K562 (cell line): ENCODE results near the gene GEMIN5. TPM values are rescaled to one million over a fixed set of nuclear protein-coding genes. Genes with fewer than 3 reads are reported as not detected.

Source experiments
- ATF3 ChIP-seq, 2 experiments: fragments of 450-650 bp in 1 of 2; sonication (generic) in 1 of 2; formaldehyde crosslinking in 1 of 2; IDR thresholded peaks in 1 of 2; conservative IDR thresholded peaks in 1 of 2; 2 replicates each; pipeline versions ENCODE4 v1.6.1 to v1.8.1; 2016 to 2023; ENCODE audit warnings: mild to moderate bottlenecking in 2 of 2, moderate library complexity in 2 of 2, inconsistent platforms in 1 of 2, missing genetic modification reagents in 1 of 2
- ELF1 ChIP-seq: fragments of 200-800 bp; sonication (Bioruptor generic); IDR thresholded peaks from 2 replicates; pipeline ENCODE4 v1.6.1; 2016; ENCODE audit warnings: missing genetic modification characterization, missing compliant biosample characterization
- FOXP1 ChIP-seq: sonication (generic); formaldehyde crosslinking; IDR thresholded peaks from 2 replicates; pipeline ENCODE4 v1.8.0; 2022; ENCODE audit warnings: mild to moderate bottlenecking, missing genetic modification reagents
- HNRNPLL ChIP-seq: fragments of 200-400 bp; formaldehyde crosslinking; IDR thresholded peaks from 2 replicates; pipeline ENCODE4 v1.6.1; 2017; ENCODE audit warnings: low read length, low read depth, mild to moderate bottlenecking; ENCODE audit not compliant: poor library complexity, severe bottlenecking
- NFIC ChIP-seq: fragments of 450-650 bp; IDR thresholded peaks from 2 replicates; pipeline ENCODE4 v1.6.1; 2017; ENCODE audit warnings: mild to moderate bottlenecking, inconsistent platforms
- TBP ChIP-seq: optimal IDR thresholded peaks from 2 replicates; pipeline ENCODE3; 2011; ENCODE audit warnings: low read depth, low read length, improper control_type of control experiment
- TOE1 ChIP-seq, 2 experiments: fragments of 450-650 bp in 1 of 2; sonication (generic) in 1 of 2; formaldehyde crosslinking in 1 of 2; IDR thresholded peaks; 2 replicates each; pipeline versions ENCODE4 v1.7.1 to v1.8.0; 2016 to 2022; ENCODE audit warnings: borderline replicate concordance in 2 of 2, mild to moderate bottlenecking in 2 of 2, antibody characterized with exemption in 1 of 2, inconsistent platforms in 1 of 2, low read depth in 1 of 2, missing genetic modification reagents in 1 of 2, moderate library complexity in 1 of 2
- ZMIZ1 ChIP-seq, 2 experiments: fragments of 150-350 bp in 1 of 2; IDR thresholded peaks; 2 replicates each; pipeline ENCODE4 v1.6.1; 2012 to 2016; ENCODE audit warnings: low read depth in 2 of 2, low read length in 2 of 2, mild to moderate bottlenecking in 1 of 2, moderate library complexity in 1 of 2
- ZNF175 ChIP-seq: fragments of 200-800 bp; sonication (Bioruptor generic); IDR thresholded peaks from 2 replicates; pipeline ENCODE4 v1.6.1; 2016; ENCODE audit warnings: low read depth, mild to moderate bottlenecking, missing genetic modification characterization, missing compliant biosample characterization
- ZNF586 ChIP-seq: fragments of 450-650 bp; formaldehyde crosslinking; conservative IDR thresholded peaks from 2 replicates; pipeline ENCODE4 v1.4.0; 2020; ENCODE audit warnings: mild to moderate bottlenecking, moderate library complexity
- polyA plus RNA-seq, 8 experiments: library from polyadenylated mRNA; depleted of rRNA in 4 of 8; stranded (reverse) in 5 of 8; unstranded in 3 of 8; fragments of >200 nt; fragmentation: Nextera tagmentation in 2 of 8; fragmentation: Illumina TruSeq in 1 of 8; extraction: Ambion mirVana in 2 of 8; extraction: Trizol in 1 of 8; gene quantifications; 2 replicates each; pipeline versions ENCODE4 v1.2.1 to v1.2.3, GENCODE V29; 2011 to 2014; ENCODE audit warnings: inconsistent platforms in 1 of 8, missing spikeins in 1 of 8
- total RNA-seq, 7 experiments: library from RNA; depleted of rRNA in 6 of 7; stranded (reverse); fragments of >200 nt in 6 of 7; fragmentation: Illumina TruSeq in 2 of 7; extraction: Trizol in 2 of 7; gene quantifications; 2 replicates each; pipeline versions ENCODE4 v1.2.1 to v1.2.3, GENCODE V29; 2011 to 2021; ENCODE audit warnings: low replicate concordance in 1 of 7
- TF ChIP-seq, protein P1 (sequence below): sonication (generic); formaldehyde crosslinking; IDR thresholded peaks from 2 replicates; pipeline ENCODE4 v1.8.0; 2022; ENCODE audit warnings: mild to moderate bottlenecking, missing genetic modification reagents
- TF ChIP-seq, protein P2 (sequence below), 3 experiments: fragments of 200-800 bp in 1 of 3; sonication (Bioruptor generic) in 1 of 3; sonication (generic) in 1 of 3; formaldehyde crosslinking in 1 of 3; IDR thresholded peaks; 2 replicates each; pipeline versions ENCODE4 v1.6.1 to v1.8.0; 2016 to 2022; ENCODE audit warnings: mild to moderate bottlenecking in 2 of 3, missing compliant biosample characterization in 2 of 3, missing genetic modification characterization in 2 of 3, missing genetic modification reagents in 1 of 3
- TF ChIP-seq, protein P3 (sequence below), 3 experiments: IDR thresholded peaks in 2 of 3; conservative IDR thresholded peaks in 1 of 3; 2 replicates each; pipeline ENCODE4 v1.5.1; 2011 to 2012; ENCODE audit warnings: low read length in 3 of 3, mild to moderate bottlenecking in 3 of 3, control low read depth in 2 of 3, improper control_type of control experiment in 1 of 3, inconsistent platforms in 1 of 3, low read depth in 1 of 3, mixed read lengths in 1 of 3, moderate library complexity in 1 of 3; ENCODE audit not compliant: insufficient read depth in 2 of 3
- TF ChIP-seq, protein P4 (sequence below): fragments of 250-450 bp; sonication (Bioruptor Pico); IDR thresholded peaks from 2 replicates; pipeline ENCODE4 v1.5.0; 2021

Gene GEMIN5
- total and polyA plus RNA-seq, 9 of the 15 experiments (the other 6 are each of a cell fraction or from before 2014, with no cell fraction given): 10.3 to 48.2 (median 34.7) TPM

- TF ChIP-seq ZMIZ1 (IDR thresholded peaks at IDR 0.05; ENCODE audit: low read depth in 2 of 2, low read length in 2 of 2) (no peak), HNRNPLL (peak; percentile 16), ZNF175 (CRISPR knock-in tag) (peak; percentile 80; the same call in 1 of the 2 replicates), NFIC (peak; percentile 50), ZNF586 (no peak), ELF1 (peak; percentile 61), TOE1 (IDR thresholded peaks at IDR 0.05; ENCODE audit: borderline replicate concordance) (no peak), TOE1 (CRISPR knock-in tag; IDR thresholded peaks at IDR 0.05; ENCODE audit: borderline replicate concordance, low read depth) (0 out of 2 replicates have a peak, but pooled peaks have one; percentile 47), FOXP1 (CRISPR knock-in tag) (no peak), TBP (peak; percentile 47), ATF3 (IDR thresholded peaks at IDR 0.05) (peak; percentile 21; the same call in 1 of the 2 replicates), ATF3 (CRISPR knock-in tag; conservative IDR thresholded peaks at IDR 0.05) (no peak)
- TF ChIP-seq, protein P1, sequence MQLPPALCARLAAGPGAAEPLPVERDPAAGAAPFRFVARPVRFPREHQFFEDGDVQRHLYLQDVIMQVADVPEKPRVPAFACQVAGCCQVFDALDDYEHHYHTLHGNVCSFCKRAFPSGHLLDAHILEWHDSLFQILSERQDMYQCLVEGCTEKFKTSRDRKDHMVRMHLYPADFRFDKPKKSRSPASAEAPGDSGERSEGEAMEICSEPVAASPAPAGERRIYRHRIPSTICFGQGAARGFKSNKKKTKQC: peak; percentile 78
- TF ChIP-seq, protein P2, sequence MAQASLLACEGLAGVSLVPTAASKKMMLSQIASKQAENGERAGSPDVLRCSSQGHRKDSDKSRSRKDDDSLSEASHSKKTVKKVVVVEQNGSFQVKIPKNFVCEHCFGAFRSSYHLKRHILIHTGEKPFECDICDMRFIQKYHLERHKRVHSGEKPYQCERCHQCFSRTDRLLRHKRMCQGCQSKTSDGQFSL (CRISPR knock-in tag; IDR thresholded peaks at IDR 0.05): no peak
- TF ChIP-seq, protein P2 (tag; IDR thresholded peaks at IDR 0.05): peak in 1 of 2 experiments; percentile 99; a peak in 2 of 4 replicates
- TF ChIP-seq, protein P3, sequence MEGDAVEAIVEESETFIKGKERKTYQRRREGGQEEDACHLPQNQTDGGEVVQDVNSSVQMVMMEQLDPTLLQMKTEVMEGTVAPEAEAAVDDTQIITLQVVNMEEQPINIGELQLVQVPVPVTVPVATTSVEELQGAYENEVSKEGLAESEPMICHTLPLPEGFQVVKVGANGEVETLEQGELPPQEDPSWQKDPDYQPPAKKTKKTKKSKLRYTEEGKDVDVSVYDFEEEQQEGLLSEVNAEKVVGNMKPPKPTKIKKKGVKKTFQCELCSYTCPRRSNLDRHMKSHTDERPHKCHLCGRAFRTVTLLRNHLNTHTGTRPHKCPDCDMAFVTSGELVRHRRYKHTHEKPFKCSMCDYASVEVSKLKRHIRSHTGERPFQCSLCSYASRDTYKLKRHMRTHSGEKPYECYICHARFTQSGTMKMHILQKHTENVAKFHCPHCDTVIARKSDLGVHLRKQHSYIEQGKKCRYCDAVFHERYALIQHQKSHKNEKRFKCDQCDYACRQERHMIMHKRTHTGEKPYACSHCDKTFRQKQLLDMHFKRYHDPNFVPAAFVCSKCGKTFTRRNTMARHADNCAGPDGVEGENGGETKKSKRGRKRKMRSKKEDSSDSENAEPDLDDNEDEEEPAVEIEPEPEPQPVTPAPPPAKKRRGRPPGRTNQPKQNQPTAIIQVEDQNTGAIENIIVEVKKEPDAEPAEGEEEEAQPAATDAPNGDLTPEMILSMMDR (IDR thresholded peaks at IDR 0.05 in 2 of 3, conservative IDR thresholded peaks at IDR 0.05 in 1 of 3; ENCODE audit: insufficient read depth in 2 of 3, low read depth in 1 of 3, low read length in 3 of 3): peak in 1 of 3 experiments; percentile 14; a peak in 1 of 6 replicates
- TF ChIP-seq, protein P4, sequence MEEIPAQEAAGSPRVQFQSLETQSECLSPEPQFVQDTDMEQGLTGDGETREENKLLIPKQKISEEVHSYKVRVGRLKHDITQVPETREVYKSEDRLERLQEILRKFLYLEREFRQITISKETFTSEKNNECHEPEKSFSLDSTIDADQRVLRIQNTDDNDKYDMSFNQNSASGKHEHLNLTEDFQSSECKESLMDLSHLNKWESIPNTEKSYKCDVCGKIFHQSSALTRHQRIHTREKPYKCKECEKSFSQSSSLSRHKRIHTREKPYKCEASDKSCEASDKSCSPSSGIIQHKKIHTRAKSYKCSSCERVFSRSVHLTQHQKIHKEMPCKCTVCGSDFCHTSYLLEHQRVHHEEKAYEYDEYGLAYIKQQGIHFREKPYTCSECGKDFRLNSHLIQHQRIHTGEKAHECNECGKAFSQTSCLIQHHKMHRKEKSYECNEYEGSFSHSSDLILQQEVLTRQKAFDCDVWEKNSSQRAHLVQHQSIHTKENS: no peak
Observed at GRCh38 chr5:154857530-154858296, 80.3 kb downstream of the GEMIN5 start (continued).
